GM23248 (cell line): ENCODE results near the gene KLHDC8A. TPM values are rescaled to one million over a fixed set of nuclear protein-coding genes. Genes with fewer than 3 reads are reported as not detected.
A peak's percentile ranks its signal among the peaks of the same experiment; 100 is the strongest.

ENCODE experiments used
- DNase-seq: peaks from one replicate; pipeline ENCODE4 v3.0.0-alpha.2; 2015
- H2AFZ ChIP-seq: fragments of 200-600 bp; sonication (generic); 2 replicates; pipeline ENCODE4 v1.6.1; 2016; ENCODE audit warnings: antibody characterized with exemption
- H3F3A ChIP-seq: fragments of 200-600 bp; sonication (generic); 2 replicates; pipeline ENCODE4 v1.6.1; 2016; ENCODE audit warnings: mild to moderate bottlenecking, antibody characterized with exemption, mixed run types; ENCODE audit not compliant: insufficient read depth
- H3K27ac ChIP-seq: fragments of 200-600 bp; sonication (generic); 2 replicates; pipeline ENCODE4 v1.5.1; 2016; ENCODE audit warnings: mild to moderate bottlenecking
- H3K27me3 ChIP-seq: fragments of 200-600 bp; sonication (generic); replicated peaks from 2 replicates; pipeline ENCODE4 v1.6.1; 2016; ENCODE audit warnings: mild to moderate bottlenecking; ENCODE audit not compliant: insufficient read depth
- H3K36me3 ChIP-seq: fragments of 200-600 bp; sonication (generic); 2 replicates; pipeline ENCODE4 v1.6.1; 2016; ENCODE audit warnings: low read depth, mild to moderate bottlenecking
- H3K4me1 ChIP-seq: fragments of 200-600 bp; sonication (generic); 2 replicates; pipeline ENCODE4 v1.6.1; 2016; ENCODE audit warnings: mild to moderate bottlenecking; ENCODE audit not compliant: insufficient read depth
- H3K4me2 ChIP-seq: fragments of 200-600 bp; sonication (generic); one replicate; pipeline ENCODE4 v1.6.1; 2016; ENCODE audit warnings: mild to moderate bottlenecking; ENCODE audit not compliant: unreplicated experiment
- H3K4me3 ChIP-seq: fragments of 200-600 bp; sonication (generic); 2 replicates; pipeline ENCODE4 v1.5.1; 2016; ENCODE audit warnings: mild to moderate bottlenecking
- H3K79me2 ChIP-seq: fragments of 200-600 bp; sonication (generic); 2 replicates; pipeline ENCODE4 v1.6.1; 2016; ENCODE audit warnings: mild to moderate bottlenecking; ENCODE audit not compliant: insufficient read depth
- H3K9ac ChIP-seq: fragments of 200-600 bp; sonication (generic); 2 replicates; pipeline ENCODE4 v1.6.1; 2016; ENCODE audit warnings: mild to moderate bottlenecking
- H3K9me2 ChIP-seq: fragments of 200-600 bp; sonication (generic); 2 replicates; pipeline ENCODE4 v1.6.1; 2016; ENCODE audit warnings: mixed run types, mild to moderate bottlenecking, moderate library complexity; ENCODE audit not compliant: insufficient read depth
- H3K9me3 ChIP-seq: fragments of 200-600 bp; sonication (generic); one replicate; pipeline ENCODE4 v1.6.1; 2017; ENCODE audit warnings: low read depth
- H4K20me1 ChIP-seq: fragments of 200-600 bp; sonication (generic); 2 replicates; pipeline ENCODE4 v1.6.0; 2016; ENCODE audit not compliant: insufficient read depth
- EZH2 ChIP-seq: fragments of 200-600 bp; sonication (generic); IDR thresholded peaks from 2 replicates; pipeline ENCODE4 v1.6.1; 2018; ENCODE audit warnings: antibody characterized with exemption, mild to moderate bottlenecking; ENCODE audit not compliant: insufficient read depth, poor library complexity, severe bottlenecking
- EZH2phosphoT487 ChIP-seq: fragments of 200-600 bp; sonication (generic); IDR thresholded peaks from 2 replicates; pipeline ENCODE4 v1.6.1; 2018; ENCODE audit warnings: antibody characterized with exemption, moderate library complexity, mild to moderate bottlenecking, low read depth; ENCODE audit not compliant: insufficient read depth
- WGBS, 2 experiments: methylation state at CpG; one replicate each; pipeline ENCODE4 v1.1.6; 2015 to 2017; ENCODE audit warnings: low lambda C conversion rate in 2 of 2, low coverage in 1 of 2; ENCODE audit errors: missing lambda C conversion rate in 2 of 2; 5-methylcytosine and 5-hydroxymethylcytosine counted together
- in situ Hi-C: fragments of 300-500 bp; cut with MboI; formaldehyde crosslinking; loops from 2 replicates; pipeline ENCODE4 v1.15.0; 2020
- polyA plus RNA-seq: library from polyadenylated mRNA; unstranded; fragments of >200 nt; fragmentation: Nextera tagmentation; extraction: Ambion mirVana; gene quantifications from 2 replicates; pipeline ENCODE4 v1.2.1, GENCODE V29; 2016
- total RNA-seq: library from RNA; depleted of rRNA; stranded (reverse); fragments of >200 nt; shearing (Covaris generic); gene quantifications from 2 replicates; pipeline ENCODE4 v1.2.3, GENCODE V29; 2014

The KLHDC8A gene
- total and polyA plus RNA-seq, 2 experiments from 2014 or later, result not detected

DNA sequence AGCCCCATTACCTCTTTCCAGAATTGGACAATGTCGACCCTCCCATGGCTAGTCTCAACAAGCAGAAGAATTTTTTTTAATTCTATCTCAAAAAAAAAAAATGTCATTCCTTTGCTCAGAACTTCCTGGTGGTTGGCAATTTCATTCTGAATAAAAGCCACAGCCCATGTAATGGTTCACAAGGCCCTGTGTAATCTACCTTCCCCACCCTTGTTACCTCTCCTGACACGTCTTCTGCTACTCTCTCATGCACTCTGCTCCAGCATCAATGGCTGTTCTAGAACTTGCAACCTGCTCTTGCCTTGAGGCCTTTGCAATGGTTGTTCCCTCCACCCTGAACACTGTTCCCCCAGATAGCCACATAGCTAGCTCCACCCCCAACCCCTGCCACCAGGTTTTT lies 60.6 kb downstream of the KLHDC8A start:
- in situ Hi-C loops, result no loop called here
- no peaks in the 10 kb centered on the region for H3K79me2 ChIP-seq

DNA sequence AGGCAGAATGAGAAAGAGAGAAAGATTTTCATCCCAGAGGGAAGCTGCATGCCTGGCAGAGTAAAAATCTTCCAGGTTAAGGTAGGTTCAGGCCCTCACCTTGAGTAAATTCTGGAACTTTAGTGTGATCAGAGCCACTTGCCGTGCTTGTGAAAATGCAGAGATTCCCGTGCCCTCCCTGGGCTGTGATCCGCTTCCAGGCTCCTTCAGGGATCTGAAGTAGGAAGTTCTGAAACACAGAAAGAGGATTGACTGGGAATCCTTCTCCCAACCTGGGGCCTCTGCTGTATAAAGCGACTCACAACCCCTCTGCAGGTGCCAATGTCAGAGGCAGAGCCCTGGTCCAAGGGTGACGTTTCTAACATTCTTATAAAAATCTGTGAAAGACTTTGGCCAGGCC lies 61.8 kb downstream of the KLHDC8A start:
- H3F3A ChIP-seq, result peaks cover 32% of the 10 kb centered on the region
- no peak for TF ChIP-seq EZH2phosphoT487
- no peak for TF ChIP-seq EZH2
- no peaks in the 10 kb centered on the region for H3K9me2 ChIP-seq
- DNase-seq, result no peak
- H3K36me3 ChIP-seq, result no peaks in the 10 kb centered on the region
- no peaks in the 10 kb centered on the region for H3K9me3 ChIP-seq
- H3K9ac ChIP-seq, result no peak overlapping the region
- no peaks in the 10 kb centered on the region for H4K20me1 ChIP-seq
- H3K4me3 ChIP-seq, result no peak overlapping the region
- 98 to 99% methylated on average over 5 of the region's 5 CpGs for WGBS, 2 experiments
- no peaks in the 10 kb centered on the region for H3K27me3 ChIP-seq
- peak overlapping the region; percentile 59 for H3K4me2 ChIP-seq
- in situ Hi-C loops, result no loop called here
- peaks cover 52% of the 10 kb centered on the region for H3K4me1 ChIP-seq
- peak overlapping the region; percentile 58 for H3K27ac ChIP-seq
- no peak overlapping the region for H2AFZ ChIP-seq
- H3K79me2 ChIP-seq, result no peaks in the 10 kb centered on the region

More for the DNA sequence above, 60.6 kb downstream of the KLHDC8A start:
- H3K9me3 ChIP-seq, result no peaks in the 10 kb centered on the region
- H3K4me1 ChIP-seq, result peaks cover 65% of the 10 kb centered on the region
- H3K4me2 ChIP-seq, result no peak overlapping the region
- no peaks in the 10 kb centered on the region for H3K27me3 ChIP-seq
- no peaks in the 10 kb centered on the region for H3K36me3 ChIP-seq
- peaks cover 43% of the 10 kb centered on the region for H3F3A ChIP-seq
- no peak for DNase-seq
- H3K9ac ChIP-seq, result no peak overlapping the region
- WGBS, 2 experiments, result 98 to 100% methylated on average over 2 of the region's 2 CpGs
- no peaks in the 10 kb centered on the region for H3K9me2 ChIP-seq
- no peak overlapping the region for H2AFZ ChIP-seq
- TF ChIP-seq EZH2 (no peak), EZH2phosphoT487 (no peak)
- H3K4me3 ChIP-seq, result no peak overlapping the region
- H4K20me1 ChIP-seq, result no peaks in the 10 kb centered on the region
- H3K27ac ChIP-seq, result no peak overlapping the region

DNA sequence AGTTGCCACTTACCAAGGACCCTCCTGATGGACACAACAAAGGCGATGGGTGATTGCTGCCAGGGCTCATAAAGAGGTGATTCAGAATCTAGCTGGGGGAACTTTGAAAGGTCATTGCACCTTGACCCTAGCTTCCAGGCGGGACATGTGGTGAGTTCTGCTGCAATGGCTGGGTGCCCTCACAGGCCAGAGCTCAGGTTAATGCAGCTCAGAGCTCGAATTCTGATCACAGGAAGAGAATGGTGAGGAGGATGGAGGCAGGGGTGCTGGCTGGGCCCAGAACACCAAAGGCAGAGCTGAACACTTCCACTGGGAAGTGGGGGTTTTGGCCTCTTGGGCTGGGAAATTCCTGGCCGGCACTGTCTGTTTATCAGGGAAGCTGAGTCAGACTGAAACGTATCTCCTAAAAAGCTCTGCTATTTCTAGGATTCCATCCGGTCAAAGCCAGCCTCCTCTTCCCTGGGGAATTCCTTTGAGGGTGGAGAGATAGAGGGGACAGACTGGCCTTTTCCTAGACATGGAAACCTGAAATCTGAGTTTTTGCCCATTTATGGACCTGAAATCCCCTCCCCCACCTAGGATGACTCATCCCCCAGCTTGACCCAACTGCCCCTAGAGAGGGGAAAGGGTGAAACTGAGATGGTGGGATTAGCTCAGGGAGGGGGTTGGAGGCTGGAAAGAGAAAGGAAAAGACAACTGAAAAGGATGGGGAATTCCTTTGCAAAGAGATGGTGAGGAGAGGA lies 62.4 kb downstream of the KLHDC8A start:
- H3K4me2 ChIP-seq, result peak overlapping the region; percentile 59
- no peaks in the 10 kb centered on the region for H3K27me3 ChIP-seq
- TF ChIP-seq EZH2phosphoT487 (no peak), EZH2 (no peak)
- peak; percentile 86 for DNase-seq
- peak overlapping the region; percentile 58 for H3K27ac ChIP-seq
- no peaks in the 10 kb centered on the region for H3K9me3 ChIP-seq
- H3K4me3 ChIP-seq, result no peak overlapping the region
- WGBS, 2 experiments, result 28 to 29% methylated on average over 6 of the region's 6 CpGs
- no peaks in the 10 kb centered on the region for H3K9me2 ChIP-seq
- peaks cover 47% of the 10 kb centered on the region for H3K4me1 ChIP-seq
- H3F3A ChIP-seq, result peaks cover 30% of the 10 kb centered on the region
- no peaks in the 10 kb centered on the region for H4K20me1 ChIP-seq
- no peaks in the 10 kb centered on the region for H3K36me3 ChIP-seq
- H2AFZ ChIP-seq, result 0 out of 2 replicates have a peak overlapping the region, but pooled peaks have one; percentile 39
- in situ Hi-C loops, result no loop called here
- no peaks in the 10 kb centered on the region for H3K79me2 ChIP-seq
- peak overlapping the region; percentile 3; the same call in 1 of the 2 replicates for H3K9ac ChIP-seq

DNA sequence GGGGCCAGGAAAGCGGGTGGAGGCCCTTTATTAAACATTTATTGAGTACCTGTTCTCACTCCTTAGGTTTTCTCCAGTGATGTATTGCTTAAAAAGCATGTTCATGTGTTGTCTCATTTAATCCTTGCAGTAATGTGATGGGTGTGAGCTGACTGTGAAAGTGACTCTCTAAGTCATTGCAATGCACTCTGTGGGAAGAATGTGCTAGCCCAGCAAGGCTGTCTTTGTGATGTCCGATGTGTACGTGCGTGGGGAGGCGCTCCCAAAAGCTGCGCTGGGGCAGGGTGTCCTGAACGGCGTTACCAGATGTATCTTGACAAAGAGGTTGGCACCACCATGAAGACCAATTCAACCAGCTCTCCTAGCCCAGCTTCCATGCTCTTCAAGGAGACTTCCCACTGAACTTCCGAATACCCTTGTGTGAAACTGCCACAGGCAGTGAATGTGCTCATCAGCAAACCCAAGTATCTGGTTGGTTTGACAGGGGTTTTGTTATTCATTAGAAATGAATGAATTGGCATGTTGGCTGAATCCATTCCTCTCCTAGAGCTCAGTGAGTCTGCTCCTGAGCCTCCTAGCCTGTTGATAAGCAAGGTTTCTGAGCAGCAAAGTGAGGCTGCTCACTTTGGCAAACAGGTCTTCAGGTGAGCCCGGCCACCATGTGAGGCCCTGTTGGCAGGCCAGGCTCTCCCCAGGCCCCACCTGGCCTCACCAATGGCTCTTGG lies 63.2 kb downstream of the KLHDC8A start:
- H3K9me3 ChIP-seq, result no peaks in the 10 kb centered on the region
- H3F3A ChIP-seq, result peaks cover 30% of the 10 kb centered on the region
- H4K20me1 ChIP-seq, result no peaks in the 10 kb centered on the region
- no peaks in the 10 kb centered on the region for H3K9me2 ChIP-seq
- peak overlapping the region; percentile 3; the same call in 1 of the 2 replicates for H3K9ac ChIP-seq
- no peaks in the 10 kb centered on the region for H3K79me2 ChIP-seq
- H3K27ac ChIP-seq, result peak overlapping the region; percentile 58
- peak; percentile 32 for DNase-seq
- in situ Hi-C loops, result no loop called here
- WGBS, 2 experiments, result 93 to 97% methylated on average over 10 of the region's 10 CpGs
- H3K4me1 ChIP-seq, result peaks cover 41% of the 10 kb centered on the region
- H3K4me3 ChIP-seq, result no peak overlapping the region
- no peak for TF ChIP-seq EZH2
- peak overlapping the region; percentile 59 for H3K4me2 ChIP-seq
- 0 out of 2 replicates have a peak overlapping the region, but pooled peaks have one; percentile 39 for H2AFZ ChIP-seq
- no peaks in the 10 kb centered on the region for H3K27me3 ChIP-seq
- no peaks in the 10 kb centered on the region for H3K36me3 ChIP-seq
